Pancreas (tissue), 10 donors: Measurements from ENCODE around the gene STAC3. TPM values are rescaled to one million over a fixed set of nuclear protein-coding genes. Genes with fewer than 3 reads are reported as not detected.

ENCODE experiments used
- ATAC-seq, 4 donors: fragments of 200-7000 bp; cut with Tn5 transposase; one replicate each; pipeline versions ENCODE4 v1.8.0 to v1.9.1; 2020; ENCODE audit warnings: mild to moderate bottlenecking in 4 of 4, moderate library complexity in 4 of 4
- DNase-seq, 6 donors: peaks; one replicate each; pipeline ENCODE4 v3.0.0-alpha.2; 2020
- FAIRE-seq: peaks from 2 replicates; lab custom pipeline; 2012; peaks lifted over from hg19 to GRCh38; lab: Jason Lieb, UNC
- H3K27ac ChIP-seq, 4 donors: fragments of 200-600 bp; sonication (generic); 1 replicate in 3 of 4; 2 replicates in 1 of 4; pipeline versions ENCODE4 v1.5.0 to v1.8.0; 2020
- H3K27me3 ChIP-seq, 4 donors: fragments of 200-600 bp; one replicate each; pipeline ENCODE4 v1.8.0; 2021
- H3K36me3 ChIP-seq, 3 donors: fragments of 200-600 bp; sonication (generic) in 1 of 3; one replicate each; pipeline versions ENCODE4 v1.5.0 to v1.8.0; 2020 to 2021
- H3K4me1 ChIP-seq, 3 donors: fragments of 200-600 bp; one replicate each; pipeline ENCODE4 v1.8.0; 2021
- H3K4me3 ChIP-seq, 4 donors: fragments of 200-600 bp; sonication (generic) in 2 of 4; one replicate each; pipeline versions ENCODE4 v1.5.0 to v1.8.0; 2020 to 2021
- H3K9me3 ChIP-seq, 4 donors: fragments of 200-600 bp; one replicate each; pipeline ENCODE4 v1.8.0; 2021
- CTCF ChIP-seq, 4 donors: fragments of 200-600 bp; sonication (generic) in 3 of 4; IDR thresholded peaks; one replicate each; pipeline versions ENCODE4 v1.5.0 to v1.8.0; 2021; ENCODE audit warnings: antibody characterized with exemption in 4 of 4
- WGBS, 2 donors: extraction: QIAGEN DNeasy Blood & Tissue Kit; methylation state at CpG; one replicate each; pipeline ENCODE4 v1.1.7; 2013; 5-methylcytosine and 5-hydroxymethylcytosine counted together
- intact Hi-C, 3 donors: fragments of 100-400 bp; cut with DNase I; formaldehyde crosslinking; loops; one replicate each; pipeline versions ENCODE4 v1.11.1 to v1.14.2; 2022
- polyA plus RNA-seq, 2 donors: library from polyadenylated mRNA; stranded (reverse); fragments of 200-250 nt; gene quantifications; one replicate each; pipeline ENCODE4 v1.2.3, GENCODE V29; 2013
- total RNA-seq, 6 donors: library from RNA; stranded (reverse); fragmentation: NEBNext Ultra II Directional in 4 of 6; extraction: Animal tissue kit (Norgen Biotek cat#: 25700) in 4 of 6; gene quantifications; one replicate each; pipeline versions ENCODE4 v1.2.1 to v1.2.4, GENCODE V29; 2021 to 2023
- donor health status: healthy with polysubstance abuse.
- donor health status: DM: no; HTN: no; CAD: no; lungs with moderate emphysema.
- donor health status: DM: no; HTN: no; CAD: no.
- donor health status: control.
- donor health status: control.
- donor health status: Bipolar disorder and iron deficiency.
- donor health status: DM: yes; HTN: yes; CAD: no.
- donor health status: DM: no; HTN: no; CAD: no.
- donor health status: DM: no; HTN: no; CAD: no.
- donor health status: DM: yes; HTN: yes; CAD: no.

STAC3 gene
- total and polyA plus RNA-seq, 8 donors, result 0.46 to 3.0 (median 1.1) TPM

GRCh38 chr12:57241402-57242310 is 9.3 kb downstream of the STAC3 start:
- Histone ChIP-seq H3K9me3 (no peaks in the 10 kb centered on the region), H3K27ac (no peak overlapping the region), H3K36me3 (no peaks in the 10 kb centered on the region), H3K4me1 (peaks cover 0 to 34% (median 3%) of the 10 kb centered on the region in 3 donors), H3K4me3 (no peak overlapping the region), H3K27me3 (peaks cover 0 to 4% (median 0%) of the 10 kb centered on the region in 4 donors)
- intact Hi-C loops, result loop anchor here in 1 of 3 donors (2.0 kb wide), 1 partner anchor 33 kb away; no protein-coding TSS in a partner anchor
- 18 to 19% methylated on average over 48 of the region's 48 CpGs for WGBS, 2 donors
- DNase-seq (peak in 2 of 6 donors; percentile 62 to 74), FAIRE-seq (no peak), ATAC-seq (no peak)
- no peak for TF ChIP-seq CTCF (IDR thresholded peaks at IDR 0.05)

GRCh38 chr12:57240926-57241401 is 10.0 kb downstream of the STAC3 start:
- Histone ChIP-seq H3K27ac (no peak overlapping the region), H3K36me3 (no peaks in the 10 kb centered on the region), H3K4me1 (peaks cover 0 to 34% (median 3%) of the 10 kb centered on the region in 3 donors), H3K27me3 (peaks cover 0 to 4% (median 0%) of the 10 kb centered on the region in 4 donors), H3K9me3 (no peaks in the 10 kb centered on the region), H3K4me3 (peak overlapping the region in 1 of 4 donors; percentile 59)
- intact Hi-C loops, result no loop called here
- ATAC-seq (no peak), DNase-seq (peak in 2 of 6 donors; percentile 59 to 85), FAIRE-seq (no peak)
- 23 to 25% methylated on average over 19 of the region's 19 CpGs for WGBS, 2 donors
- no peak for TF ChIP-seq CTCF (IDR thresholded peaks at IDR 0.05)

GRCh38 chr12:57240066-57240921 is 10.7 kb downstream of the STAC3 start:
- H3K9me3 ChIP-seq, result no peaks in the 10 kb centered on the region
- H3K27me3 ChIP-seq, result peaks cover 0 to 4% (median 0%) of the 10 kb centered on the region in 4 donors
- peak overlapping the region; percentile 1 to 59 (median 30) for H3K4me3 ChIP-seq
- DNase-seq, result peak in 3 of 6 donors; percentile 72 to 80 (median 76)
- intact Hi-C loops, result no loop called here
- no peaks in the 10 kb centered on the region for H3K36me3 ChIP-seq
- 0% methylated on average over 72 of the region's 72 CpGs for WGBS, 2 donors
- FAIRE-seq, result no peak
- H3K4me1 ChIP-seq, result peaks cover 0 to 34% (median 3%) of the 10 kb centered on the region in 3 donors
- ATAC-seq, result peak in 3 of 4 donors; percentile 0 to 14 (median 7)
- TF ChIP-seq CTCF (IDR thresholded peaks at IDR 0.05), result no peak
- no peak overlapping the region for H3K27ac ChIP-seq

- no peak for DNase-seq
- Histone ChIP-seq H3K27ac (no peak overlapping the region), H3K4me3 (peak overlapping the region in 3 of 4 donors; percentile 1 to 59 (median 45)), H3K36me3 (no peaks in the 10 kb centered on the region), H3K4me1 (peaks cover 0 to 34% (median 3%) of the 10 kb centered on the region in 3 donors), H3K27me3 (peaks cover 0 to 4% (median 0%) of the 10 kb centered on the region in 4 donors), H3K9me3 (no peaks in the 10 kb centered on the region)
- intact Hi-C loops, result no loop called here
- ATAC-seq, result no peak
- 2 to 3% methylated on average over 14 of the region's 14 CpGs for WGBS, 2 donors
- no peak for FAIRE-seq
- TF ChIP-seq CTCF (IDR thresholded peaks at IDR 0.05), result no peak
Measured at GRCh38 chr12:57239587-57240065, 11.4 kb downstream of the STAC3 start.
